Right hindlimb (tissue), 1 donor: ENCODE data around the gene EIF4G3.
"Not testable (repeated sequence)": the region's sequence is repeated elsewhere in the genome, so short reads cannot be mapped to it uniquely, and the experiment has no call there.

Experiments used
- DNase-seq: peaks from one replicate; pipeline ENCODE4 v3.0.0-alpha.2; 2018

EIF4G3 gene

DNA sequence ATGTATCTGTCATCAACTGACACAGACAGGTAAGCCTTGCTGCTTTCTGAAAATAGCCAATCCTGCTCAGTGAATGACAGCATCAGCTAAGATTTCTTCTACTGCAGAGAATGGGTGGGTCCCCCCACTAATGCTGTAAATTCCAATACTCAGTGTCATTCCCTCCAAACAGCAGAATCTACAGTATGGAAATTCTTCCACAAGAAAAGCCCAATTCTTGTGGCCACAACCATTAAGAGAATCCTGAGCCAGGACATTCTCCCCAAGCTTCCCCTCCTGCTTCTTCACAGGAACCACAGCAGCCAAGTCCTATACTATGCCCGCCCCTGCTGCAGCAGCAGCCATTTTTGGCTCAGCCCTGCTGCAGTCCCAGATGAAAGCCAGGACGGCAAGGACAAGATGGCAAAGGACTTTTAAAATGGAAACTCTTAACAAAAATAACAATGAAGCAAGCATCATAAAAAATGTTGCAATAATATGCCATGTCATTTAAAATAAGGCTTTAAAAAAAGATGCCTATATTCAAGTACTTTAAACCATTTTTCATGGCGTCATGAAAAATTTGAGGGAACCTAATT lies 26.8 kb downstream of the EIF4G3 start:
- peak; percentile 82 for DNase-seq

- peak; percentile 55 for DNase-seq
Measured at GRCh38 chr1:21149430-21149854, 27.3 kb downstream of the EIF4G3 start.

DNA sequence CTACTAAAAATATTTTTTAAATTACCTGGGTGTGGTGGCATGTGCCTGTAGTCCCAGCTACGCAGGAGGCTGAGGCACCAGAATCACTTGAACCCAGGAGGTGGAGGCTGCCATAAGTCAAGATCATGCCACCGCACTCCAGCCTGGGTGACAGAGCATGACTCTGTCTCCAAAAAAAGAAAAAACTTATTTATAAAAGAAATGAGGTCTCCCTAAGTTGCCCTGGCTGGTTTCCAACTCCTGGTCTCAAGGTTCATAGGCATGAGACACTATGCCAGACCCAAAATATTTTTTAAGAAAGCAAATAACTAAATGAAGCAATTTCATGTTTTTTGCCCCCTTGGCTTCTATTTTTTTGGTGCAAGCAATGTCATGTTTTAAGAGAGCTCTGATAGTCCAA lies 32.9 kb downstream of the EIF4G3 start:
- DNase-seq = no peak

DNA sequence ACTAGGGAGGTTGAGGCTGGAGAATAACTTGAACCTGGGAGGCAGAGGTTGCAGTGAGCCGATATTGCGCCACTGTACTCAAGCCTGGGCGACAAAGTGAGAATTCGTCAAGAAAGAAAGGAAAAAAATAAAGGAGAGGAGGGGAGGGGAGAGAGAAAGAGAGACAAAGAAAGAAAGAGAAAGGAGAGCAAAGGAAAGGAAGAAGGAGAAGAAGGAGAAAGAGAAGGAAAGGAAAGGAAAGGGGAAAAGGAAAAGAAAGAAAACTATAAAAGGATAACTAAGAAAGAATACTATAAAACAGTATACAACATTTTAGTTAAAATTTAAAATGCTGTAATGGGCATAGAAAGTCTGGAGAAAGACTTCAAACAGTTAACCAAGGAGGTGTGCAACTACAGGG lies 33.6 kb downstream of the EIF4G3 start:
- no peak for DNase-seq

GRCh38 chr1:21141030-21141429 lies 35.7 kb downstream of the EIF4G3 start:
- no peak for DNase-seq

DNA sequence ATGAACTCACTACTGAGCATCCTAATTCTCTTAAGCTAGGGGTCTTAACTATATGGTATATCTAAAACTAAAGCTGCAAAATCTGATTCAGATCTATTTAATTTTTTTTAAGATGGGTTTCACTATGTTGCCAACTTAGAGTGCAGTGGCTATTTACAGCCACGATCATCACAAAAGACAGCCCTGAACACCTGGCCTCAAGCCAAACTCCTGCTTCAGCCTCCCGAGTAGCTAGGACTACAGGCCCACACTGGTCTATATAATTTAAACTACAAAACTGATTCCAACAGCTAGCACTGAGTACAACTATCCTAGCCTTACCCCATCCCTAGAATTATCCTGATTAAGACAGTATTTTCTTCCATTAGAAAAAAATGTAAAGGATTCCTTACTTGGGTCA lies 37.1 kb downstream of the EIF4G3 start:
- DNase-seq = peak; percentile 27

DNA sequence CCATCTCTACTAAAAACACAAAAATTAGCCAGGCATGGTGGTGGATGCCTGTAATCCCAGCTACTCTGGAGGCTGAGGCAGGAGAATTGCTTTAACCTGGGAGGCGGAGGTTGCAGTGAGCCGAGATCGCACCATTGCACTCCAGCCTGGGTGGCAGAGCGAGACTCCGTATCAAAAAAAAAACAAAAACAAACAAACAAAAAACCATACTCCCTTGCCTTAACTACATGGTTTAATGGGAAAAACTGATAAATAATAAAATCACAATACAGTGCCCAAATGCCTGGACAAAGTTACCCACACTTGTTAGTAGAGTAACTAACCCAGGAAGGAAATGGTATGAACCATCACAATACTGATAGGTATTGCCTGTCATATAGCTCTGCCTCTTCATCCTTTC lies 40.4 kb downstream of the EIF4G3 start:
- DNase-seq = not testable (repeated sequence)

GRCh38 chr1:21131200-21131599 lies 45.5 kb downstream of the EIF4G3 start:
- no peak for DNase-seq

DNA sequence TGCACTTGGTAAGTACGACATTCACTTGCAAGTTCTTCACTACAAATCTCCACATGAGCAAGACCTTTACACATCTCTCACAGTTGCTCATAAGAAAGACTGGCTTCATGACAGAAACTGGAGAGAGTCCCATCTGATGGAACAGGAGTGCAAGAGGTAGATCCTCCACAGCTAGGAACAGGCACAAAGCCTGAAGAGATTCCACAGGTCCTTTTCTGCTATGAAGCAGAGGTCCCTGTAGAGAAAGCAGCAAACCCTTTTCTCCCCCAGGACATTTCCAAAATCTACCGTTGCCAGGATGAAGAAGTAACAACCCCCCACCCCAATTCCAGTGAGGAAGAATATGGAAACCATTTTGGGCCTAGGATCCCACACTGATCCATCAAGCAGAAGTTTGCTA lies 47.3 kb downstream of the EIF4G3 start:
- no peak for DNase-seq

- no peak for DNase-seq
Measured at GRCh38 chr1:21126324-21126723, 50.4 kb downstream of the EIF4G3 start.

DNA sequence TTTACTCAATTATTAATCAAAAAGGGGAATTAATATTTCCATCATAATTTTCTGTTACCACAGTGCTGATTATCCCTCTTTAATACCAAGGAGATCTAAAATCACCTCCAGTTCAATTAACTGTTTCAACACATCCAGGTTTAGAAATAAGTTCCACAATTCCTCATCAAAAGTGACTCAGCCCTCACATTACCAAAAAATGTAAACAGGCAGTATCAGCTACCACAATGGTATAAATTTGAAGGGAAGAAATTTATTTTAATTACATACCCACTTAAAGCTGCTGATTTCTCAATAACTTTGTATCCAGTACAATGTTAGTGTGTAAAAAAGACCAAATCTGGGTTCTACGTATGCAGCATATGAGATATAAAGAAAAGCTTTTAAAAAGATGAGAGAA lies 51.9 kb downstream of the EIF4G3 start:
- no peak for DNase-seq

GRCh38 chr1:21123287-21123948 lies 53.3 kb downstream of the EIF4G3 start:
- no peak for DNase-seq

- DNase-seq = no peak
Measured at GRCh38 chr1:21121764-21122471, 54.8 kb downstream of the EIF4G3 start.

DNA sequence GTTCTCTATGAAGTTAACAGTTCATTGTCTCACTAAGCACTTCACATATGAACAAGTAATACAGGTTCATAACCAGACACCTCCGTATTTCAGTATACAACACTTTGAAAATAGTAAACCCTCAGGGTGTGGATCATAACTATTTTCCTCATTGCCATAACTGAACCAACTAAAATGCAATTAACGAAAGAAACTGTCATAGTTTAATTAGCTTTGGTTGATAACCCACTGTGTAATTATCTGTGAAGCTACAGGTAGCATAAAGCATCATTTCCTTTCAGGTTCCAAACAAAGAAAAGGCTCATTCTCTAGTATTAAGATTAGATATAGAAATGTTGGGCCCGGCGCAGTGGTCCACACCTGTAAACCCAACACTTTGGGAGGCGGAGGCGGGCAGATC lies 58.5 kb downstream of the EIF4G3 start:
- no peak for DNase-seq

DNA sequence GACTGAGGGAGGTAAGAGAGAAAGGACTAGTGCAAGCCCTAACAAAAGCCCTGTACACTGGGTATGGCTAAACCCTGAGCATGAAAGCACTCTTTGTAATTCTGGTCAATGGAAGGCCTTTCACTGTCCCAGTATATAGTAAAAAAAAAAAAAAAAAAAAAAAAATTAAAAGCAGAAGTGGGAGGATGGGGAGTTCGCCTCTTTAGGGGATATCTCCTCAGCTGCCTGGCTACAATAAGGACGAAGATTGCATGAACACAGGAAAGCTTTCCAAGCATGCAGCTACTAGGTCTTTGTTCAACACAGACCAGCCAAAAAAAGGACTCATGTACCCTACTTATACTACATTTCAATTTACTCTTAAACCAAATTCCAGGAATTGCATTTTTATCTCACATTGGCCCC lies 59.1 kb downstream of the EIF4G3 start:
- no peak for DNase-seq

DNA sequence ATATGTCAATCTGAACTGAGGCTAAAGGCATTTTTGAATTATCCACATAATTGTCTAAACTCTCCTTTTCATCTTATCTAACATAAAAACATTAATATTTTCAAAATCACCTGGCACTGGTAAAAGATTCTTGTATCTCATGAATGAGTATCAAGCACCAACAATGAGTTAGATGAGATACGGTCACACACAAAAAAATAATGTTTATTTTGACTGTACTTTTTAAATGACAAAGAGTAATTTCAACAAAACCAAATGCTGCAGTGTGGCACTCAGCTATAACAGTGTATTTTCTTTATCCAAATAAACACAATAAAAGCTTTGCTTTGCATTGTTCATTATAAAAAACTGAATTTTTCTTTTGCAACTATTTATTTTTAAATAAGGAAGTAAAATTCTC lies 59.5 kb downstream of the EIF4G3 start:
- no peak for DNase-seq

GRCh38 chr1:21115098-21115760 lies 61.5 kb downstream of the EIF4G3 start:
- DNase-seq = no peak

GRCh38 chr1:21114431-21114830 lies 62.3 kb downstream of the EIF4G3 start:
- no peak for DNase-seq

- DNase-seq = no peak
Measured at GRCh38 chr1:21110163-21110562, 66.5 kb downstream of the EIF4G3 start.

DNA sequence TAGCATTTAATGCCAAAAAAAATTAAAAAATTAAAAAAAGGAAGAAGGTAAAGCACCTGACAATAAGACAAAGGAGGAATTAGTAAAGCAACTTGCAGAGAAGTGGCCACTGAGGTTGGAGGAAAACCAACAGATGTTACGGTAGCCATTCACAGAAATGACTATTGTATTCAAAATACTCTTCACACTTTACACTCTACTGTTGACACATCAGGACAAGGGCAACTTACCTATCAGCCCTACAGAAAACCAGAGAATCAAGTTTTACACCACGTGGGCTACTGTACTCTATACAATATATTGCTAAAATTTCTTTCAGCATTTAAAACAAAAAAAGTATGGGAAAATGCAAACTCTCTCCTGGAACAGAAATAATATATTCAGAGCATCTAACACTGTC lies 70.0 kb downstream of the EIF4G3 start:
- DNase-seq = no peak

DNA sequence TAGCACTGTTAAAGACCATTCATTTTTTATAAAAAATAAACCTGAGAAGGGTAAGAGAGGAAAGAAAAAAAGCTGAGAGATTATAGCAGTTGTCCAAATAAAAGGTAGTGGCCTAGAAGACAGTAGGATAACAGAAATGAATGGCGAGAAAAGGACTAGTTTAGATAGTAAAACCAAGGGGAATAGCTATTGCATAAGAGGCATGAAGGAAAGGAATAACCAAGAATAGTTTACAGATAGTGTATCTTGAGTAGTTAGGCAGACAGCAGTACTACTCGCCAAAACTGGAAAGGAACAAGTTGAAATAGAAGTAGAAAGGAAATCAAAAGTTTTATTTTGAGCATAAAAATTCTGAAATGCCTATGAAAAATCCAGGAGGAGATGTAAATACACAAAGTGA lies 70.5 kb downstream of the EIF4G3 start:
- no peak for DNase-seq

DNA sequence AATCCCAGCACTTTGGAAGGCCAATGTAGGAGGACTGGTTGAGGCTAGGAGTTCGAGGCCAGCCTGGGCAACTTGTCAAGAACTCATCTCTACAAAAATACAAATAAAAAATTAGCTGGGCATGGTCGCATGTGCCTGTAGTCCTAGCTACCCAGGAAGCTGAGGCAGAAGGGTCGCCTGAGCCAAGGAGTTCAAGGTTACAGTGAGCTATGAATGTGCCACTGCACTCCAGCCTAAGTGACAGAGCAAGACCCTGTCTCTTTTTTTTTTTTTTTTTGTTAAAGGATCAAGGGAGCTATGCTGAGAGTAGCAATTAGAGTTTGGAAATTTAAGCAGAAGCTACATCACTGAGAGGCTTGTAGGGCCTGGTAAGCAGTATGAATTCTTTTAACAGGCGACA lies 70.9 kb downstream of the EIF4G3 start:
- DNase-seq = no peak

GRCh38 chr1:21104683-21105082 lies 72.0 kb downstream of the EIF4G3 start:
- no peak for DNase-seq

DNA sequence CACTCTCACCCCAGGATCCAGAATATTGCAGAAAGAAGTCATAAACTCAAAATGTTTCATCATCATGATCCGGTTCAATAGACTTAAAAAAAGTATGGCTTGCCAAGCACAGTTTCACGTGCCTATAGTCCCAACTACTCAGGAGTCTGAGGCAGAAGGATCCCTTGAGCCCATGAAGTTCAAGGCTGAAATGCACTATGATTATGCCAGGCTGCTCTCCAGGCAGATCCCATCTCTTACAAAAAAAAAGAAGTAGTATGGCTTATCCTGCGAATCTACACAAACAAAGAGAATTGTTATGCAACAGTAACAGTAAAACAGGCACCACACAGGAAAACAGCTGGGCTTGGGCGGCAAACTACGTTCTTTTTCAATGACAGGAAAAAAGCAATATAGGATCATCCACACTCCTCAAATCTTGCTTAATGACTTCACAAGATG lies 76.2 kb downstream of the EIF4G3 start:
- no peak for DNase-seq
